ENCODE results near the gene ZYX. TPM values are rescaled to one million over a fixed set of nuclear protein-coding genes. Genes with fewer than 3 reads are reported as not detected.

ZYX gene
- total RNA-seq, 1 experiment from 2014 or later: 237 TPM

- Mint-ChIP-seq H3K9me3 (no peaks in the 10 kb centered on the region; a peak in 1 of 5 replicates), H3K36me3 (ENCODE audit: insufficient read depth in 1 of 3, low read depth in 3 of 3) (no peaks in the 10 kb centered on the region), H3K27ac (no peak overlapping the region), H3K4me1 (no peaks in the 10 kb centered on the region), H3K4me3 (no peak overlapping the region), H3K27me3 (ENCODE audit: low read depth) (peaks cover 18% of the 10 kb centered on the region; the same call in 1 of the 2 replicates)
- Histone ChIP-seq H3K9me3 (ENCODE audit: control insufficient read depth, low read depth, low read length) (no peaks in the 10 kb centered on the region), H4K20me1 (ENCODE audit: control insufficient read depth, insufficient read depth, insufficient read length) (no peaks in the 10 kb centered on the region), H4K8ac (replicated peaks; ENCODE audit: insufficient read length, low read depth, low read length) (no peak overlapping the region), H3K9ac (ENCODE audit: extremely low read depth, insufficient read length, low read length) (no peak overlapping the region), H3K79me2 (ENCODE audit: insufficient read depth, low read length) (no peaks in the 10 kb centered on the region), H3K27ac (ENCODE audit: insufficient read length, low read depth, low read length) (no peak overlapping the region), H3K4me2 (ENCODE audit: insufficient read depth, insufficient read length, low read length) (no peak overlapping the region), H3K23me2 (ENCODE audit: insufficient read length, low read depth, low read length, poor library complexity, severe bottlenecking) (no peaks in the 10 kb centered on the region), H2AK5ac (ENCODE audit: insufficient read length, low read length) (no peak overlapping the region), H4K5ac (ENCODE audit: insufficient read length, low read depth, low read length) (no peak overlapping the region), H3K14ac (ENCODE audit: insufficient read depth, low read length) (no peak overlapping the region), H3K79me1 (ENCODE audit: insufficient read depth, low read depth, low read length, poor library complexity, severe bottlenecking) (no peaks in the 10 kb centered on the region), H2AFZ (ENCODE audit: low read length) (no peak overlapping the region), H3K4me1 (ENCODE audit: insufficient read depth, low read length) (no peaks in the 10 kb centered on the region), H3K4ac (ENCODE audit: low read depth, low read length) (no peak overlapping the region), H3K23ac (ENCODE audit: insufficient read length, low read depth, low read length) (no peak overlapping the region), H2BK12ac (ENCODE audit: insufficient read length, low read depth, low read length) (no peak overlapping the region), H2BK15ac (ENCODE audit: low read depth, low read length) (no peak overlapping the region), H3K18ac (ENCODE audit: insufficient read length, low read depth, low read length) (no peak overlapping the region), H2BK120ac (ENCODE audit: low read depth, low read length, poor library complexity, severe bottlenecking) (no peak overlapping the region), H4K91ac (ENCODE audit: insufficient read length, low read depth, low read length) (no peak overlapping the region), H2BK5ac (ENCODE audit: insufficient read length, low read length) (no peak overlapping the region), H3T11ph (ENCODE audit: low read length) (no peak overlapping the region), H3K56ac (ENCODE audit: insufficient read length, low read depth, low read length) (no peak overlapping the region), H3K27me3 (ENCODE audit: insufficient read depth, low read length) (no peaks in the 10 kb centered on the region), H2BK20ac (ENCODE audit: low read depth, low read length, poor library complexity, severe bottlenecking) (no peak overlapping the region)
- no CpG with 5 or more reads among the region's 3 CpGs for WGBS (ENCODE audit: extremely low coverage, insufficient read length, low lambda C conversion rate)
- DNase-seq: no peak
- TF ChIP-seq CTCF (conservative IDR thresholded peaks at IDR 0.05): no peak
These were observed 43.9 kb upstream of the ZYX start for GRCh38 chr7:143337216-143337615.
